HepG2 (cell line): Measurements from ENCODE around the gene DYDC2. TPM values are rescaled to one million over a fixed set of nuclear protein-coding genes. Genes with fewer than 3 reads are reported as not detected.

Source experiments
- ATAC-seq: fragments of 200-7000 bp; cut with Tn5 transposase; 3 replicates; pipeline ENCODE4 v1.9.1; 2020; ENCODE audit warnings: mild to moderate bottlenecking, moderate library complexity
- BruUV-seq: library from RNA; stranded (reverse); fragments of 400-500 nt; replicated peaks from 2 replicates; lab custom pipeline; 2021; lab: Mats Ljungman, UMichigan
- CTCF ChIA-PET: fragments of 300-600 bp; formaldehyde crosslinking; extraction: SDS; loops from one replicate; lab custom pipeline; 2021; ENCODE audit warnings: low total read pairs, inconsistent platforms, low intra/inter-chr PET ratio; lab: Yijun Ruan, JAX
- POLR2A ChIA-PET: fragments of 350-600 bp; sonication (Branson Sonifier 250); formaldehyde crosslinking; loops from one replicate; lab custom pipeline; 2020; ENCODE audit warnings: antibody characterized with exemption, inconsistent platforms; lab: Yijun Ruan, JAX
- DNase-seq: peaks from one replicate; pipeline ENCODE4 v3.0.0-alpha.2; 2015; ENCODE audit warnings: low spot score
- FAIRE-seq: peaks from 3 replicates; lab custom pipeline; 2011; peaks lifted over from hg19 to GRCh38; lab: Jason Lieb, UNC
- H2AFZ ChIP-seq: one replicate; pipeline ENCODE4 v1.6.1; 2011; ENCODE audit warnings: low read length, inconsistent platforms
- H3K27ac ChIP-seq: fragments of 300-600 bp; 3 replicates; pipeline ENCODE4 v1.8.0; 2011; ENCODE audit warnings: mixed run types, mild to moderate bottlenecking, mixed read lengths, low read length, inconsistent platforms; ENCODE audit not compliant: insufficient read depth; ENCODE audit errors: extremely low read length
- H3K27me3 ChIP-seq, 2 experiments: fragments of 200-600 bp in 1 of 2; 2 replicates in 1 of 2; 3 replicates in 1 of 2; pipeline versions ENCODE4 v1.6.0 to v1.8.0; 2011; ENCODE audit warnings: low read length in 2 of 2, mild to moderate bottlenecking in 2 of 2, moderate library complexity in 2 of 2, inconsistent platforms in 1 of 2; ENCODE audit not compliant: insufficient read depth in 2 of 2, control insufficient read depth in 1 of 2
- H3K36me3 ChIP-seq, 2 experiments: fragments of 200-600 bp in 1 of 2; replicated peaks in 1 of 2; 2 replicates in 1 of 2; 3 replicates in 1 of 2; pipeline versions ENCODE4 v1.5.1 to v1.8.0; 2011; ENCODE audit warnings: low read length in 2 of 2, inconsistent platforms in 1 of 2; ENCODE audit not compliant: insufficient read depth in 2 of 2, control insufficient read depth in 1 of 2
- H3K4me1 ChIP-seq: 2 replicates; pipeline ENCODE4 v1.5.1; 2012; ENCODE audit warnings: low read length, inconsistent platforms; ENCODE audit not compliant: insufficient read depth
- H3K4me2 ChIP-seq: 2 replicates; pipeline ENCODE4 v1.6.0; 2011; ENCODE audit warnings: low read depth, low read length, inconsistent platforms
- H3K4me3 ChIP-seq, 3 experiments: fragments of 200-600 bp in 1 of 3; sonication (generic), shearing (Covaris generic) in 1 of 3; replicated peaks in 1 of 3; 2 replicates each; pipeline ENCODE4 v1.5.1; 2011 to 2016; ENCODE audit warnings: low read length in 3 of 3, inconsistent platforms in 2 of 3, low read depth in 2 of 3, mild to moderate bottlenecking in 2 of 3, control low read depth in 1 of 3, mixed read lengths in 1 of 3; ENCODE audit not compliant: insufficient read depth in 1 of 3
- H3K79me2 ChIP-seq: one replicate; pipeline ENCODE4 v1.6.1; 2011; ENCODE audit warnings: low read length, inconsistent platforms; ENCODE audit not compliant: insufficient read depth
- H3K9ac ChIP-seq: 2 replicates; pipeline ENCODE4 v1.6.0; 2011; ENCODE audit warnings: mild to moderate bottlenecking, low read depth, low read length, inconsistent platforms; ENCODE audit not compliant: insufficient read depth
- H3K9me3 ChIP-seq: 2 replicates; pipeline ENCODE4 v1.5.1; 2012; ENCODE audit warnings: mild to moderate bottlenecking, low read length
- H4K20me1 ChIP-seq: 2 replicates; pipeline ENCODE4 v1.6.0; 2011; ENCODE audit warnings: inconsistent platforms, mild to moderate bottlenecking, low read length, moderate library complexity; ENCODE audit not compliant: insufficient read depth
- CENPT ChIP-seq: sonication (generic); formaldehyde crosslinking; IDR thresholded peaks from 2 replicates; pipeline ENCODE4 v1.8.0; 2022; ENCODE audit warnings: low read depth, mild to moderate bottlenecking, moderate library complexity, missing genetic modification reagents
- JUND ChIP-seq: sonication (generic); formaldehyde crosslinking; IDR thresholded peaks from 2 replicates; pipeline ENCODE4 v1.8.0; 2022; ENCODE audit warnings: mild to moderate bottlenecking, missing genetic modification reagents
- ZBTB3 ChIP-seq: sonication (generic); formaldehyde crosslinking; IDR thresholded peaks from 2 replicates; pipeline ENCODE4 v1.4.0; 2020; ENCODE audit warnings: low read depth, mild to moderate bottlenecking, moderate library complexity, missing genetic modification reagents, borderline replicate concordance
- ZFP82 ChIP-seq: sonication (generic); formaldehyde crosslinking; IDR thresholded peaks from 2 replicates; pipeline ENCODE4 v1.5.1; 2020; ENCODE audit warnings: mild to moderate bottlenecking, missing genetic modification reagents, borderline replicate concordance
- ZNF34 ChIP-seq: sonication (generic); formaldehyde crosslinking; IDR thresholded peaks from 2 replicates; pipeline ENCODE4 v1.4.0; 2020; ENCODE audit warnings: mild to moderate bottlenecking, missing genetic modification reagents, borderline replicate concordance
- ZNF556 ChIP-seq: sonication (generic); formaldehyde crosslinking; IDR thresholded peaks from 2 replicates; pipeline ENCODE4 v1.4.0; 2020; ENCODE audit warnings: mild to moderate bottlenecking, missing genetic modification reagents, borderline replicate concordance
- ZNF883 ChIP-seq: sonication (generic); formaldehyde crosslinking; IDR thresholded peaks from 2 replicates; pipeline ENCODE4 v1.5.1; 2020; ENCODE audit warnings: mild to moderate bottlenecking, missing genetic modification reagents; ENCODE audit errors: not compliant biosample characterization
- WGBS: methylation state at CpG from one replicate; pipeline ENCODE4 v1.1.6; 2017; ENCODE audit warnings: low lambda C conversion rate; 5-methylcytosine and 5-hydroxymethylcytosine counted together
- in situ Hi-C: cut with HindIII; loops from 2 replicates; pipeline ENCODE4 v1.10.0; 2017; ENCODE audit warnings: low pct_unique_long_range_greater_than_20kb; ENCODE audit not compliant: extremely low pct_ligation_motif_present
- intact Hi-C: fragments of 100-400 bp; cut with micrococcal nuclease; formaldehyde crosslinking; loops from one replicate; pipeline ENCODE4 v1.10.0; 2022; ENCODE audit not compliant: unreplicated experiment
- polyA plus RNA-seq, 8 experiments: library from polyadenylated mRNA; depleted of rRNA in 3 of 8; stranded (reverse) in 7 of 8; unstranded in 1 of 8; fragments of >200 nt; fragmentation: Illumina TruSeq in 4 of 8; extraction: Trizol in 4 of 8; gene quantifications; 2 replicates each; pipeline versions ENCODE4 v1.2.1 to v1.2.3, GENCODE V29; 2011 to 2016; ENCODE audit warnings: low read depth in 4 of 8, missing spikeins in 1 of 8, mixed read lengths in 1 of 8; ENCODE audit not compliant: insufficient read depth in 1 of 8
- total RNA-seq, 5 experiments: library from RNA; depleted of rRNA; stranded (reverse); fragments of >200 nt; fragmentation: Illumina TruSeq; extraction: Trizol; gene quantifications; 2 replicates each; pipeline ENCODE4 v1.2.3, GENCODE V29; 2016; ENCODE audit warnings: low read depth in 1 of 5
- TF ChIP-seq, protein P1 (sequence below), 2 experiments: sonication (generic) in 1 of 2; formaldehyde crosslinking in 1 of 2; IDR thresholded peaks; 2 replicates each; pipeline versions ENCODE4 v1.4.0 to v1.6.1; 2016 to 2020; ENCODE audit warnings: borderline replicate concordance in 1 of 2, low read depth in 1 of 2, mild to moderate bottlenecking in 1 of 2, missing genetic modification reagents in 1 of 2
- TF ChIP-seq, protein P2 (sequence below): sonication (generic); formaldehyde crosslinking; IDR thresholded peaks from 2 replicates; pipeline ENCODE4 v1.5.0; 2020; ENCODE audit warnings: mild to moderate bottlenecking, low read depth, missing genetic modification reagents, borderline replicate concordance
- TF ChIP-seq, protein P3 (sequence below): sonication (generic); formaldehyde crosslinking; IDR thresholded peaks from 2 replicates; pipeline ENCODE4 v1.4.0; 2020; ENCODE audit warnings: missing genetic modification reagents

DYDC2 gene
- total and polyA plus RNA-seq, 2 of the 13 experiments (the other 11 are each of a cell fraction or from before 2014, with no cell fraction given) = 0.98 to 2.3 TPM

DNA sequence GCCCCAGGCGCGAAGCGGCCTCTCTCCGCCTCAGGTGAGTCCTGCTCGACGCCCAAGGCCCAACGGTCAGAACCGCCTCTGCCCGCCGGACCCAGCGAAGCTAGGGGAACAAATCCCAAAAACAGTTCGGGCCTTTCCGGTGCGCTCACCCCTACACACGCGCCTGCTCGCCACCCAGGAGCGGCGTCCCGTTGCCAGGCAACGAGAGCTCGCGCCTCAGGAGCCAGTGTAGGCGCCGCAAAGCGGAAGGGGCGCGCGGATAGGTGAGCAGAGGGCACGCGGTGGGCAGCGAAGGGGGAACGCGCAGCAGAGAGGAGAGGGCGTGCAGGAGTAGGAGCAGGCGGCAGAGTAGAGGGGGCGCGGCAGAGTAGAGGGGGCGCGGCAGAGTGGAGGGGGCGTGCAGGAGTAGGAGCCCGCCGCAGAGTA, at the start of gene DYDC2, which contains the start of gene DYDC1 (continued):
- TF ChIP-seq ZBTB3 (CRISPR knock-in tag) (no peak), ZNF34 (CRISPR knock-in tag) (no peak), JUND (CRISPR knock-in tag) (no peak)
- TF ChIP-seq, all 625 proteins: peak for 0

DNA sequence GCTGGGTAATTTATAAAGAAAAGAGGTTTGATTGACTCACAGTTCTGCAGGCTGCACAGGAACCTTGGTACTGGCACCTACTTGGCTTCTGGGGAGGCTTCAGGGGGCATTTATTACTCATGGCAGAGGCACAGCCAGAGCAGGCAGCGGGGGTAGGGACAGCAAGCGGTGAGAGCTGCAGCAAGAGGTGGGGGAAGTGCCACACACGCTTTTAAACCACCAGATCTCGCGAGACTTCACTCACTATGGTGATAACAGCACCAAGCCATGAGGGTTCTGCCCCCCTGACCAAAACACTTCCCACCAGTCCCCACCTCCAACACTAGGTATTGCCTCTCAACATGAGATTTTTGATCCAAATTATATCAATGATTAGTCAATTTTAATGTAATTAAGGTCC, 43.1 kb upstream of the DYDC2 start:
- H4K20me1 ChIP-seq = no peaks in the 10 kb centered on the region
- WGBS = 68% methylated on average over 5 of the region's 5 CpGs
- no peaks in the 10 kb centered on the region for H3K36me3 ChIP-seq
- CTCF ChIA-PET = no interaction called here
- H3K27me3 ChIP-seq = no peaks in the 10 kb centered on the region
- TF ChIP-seq, protein P1, sequence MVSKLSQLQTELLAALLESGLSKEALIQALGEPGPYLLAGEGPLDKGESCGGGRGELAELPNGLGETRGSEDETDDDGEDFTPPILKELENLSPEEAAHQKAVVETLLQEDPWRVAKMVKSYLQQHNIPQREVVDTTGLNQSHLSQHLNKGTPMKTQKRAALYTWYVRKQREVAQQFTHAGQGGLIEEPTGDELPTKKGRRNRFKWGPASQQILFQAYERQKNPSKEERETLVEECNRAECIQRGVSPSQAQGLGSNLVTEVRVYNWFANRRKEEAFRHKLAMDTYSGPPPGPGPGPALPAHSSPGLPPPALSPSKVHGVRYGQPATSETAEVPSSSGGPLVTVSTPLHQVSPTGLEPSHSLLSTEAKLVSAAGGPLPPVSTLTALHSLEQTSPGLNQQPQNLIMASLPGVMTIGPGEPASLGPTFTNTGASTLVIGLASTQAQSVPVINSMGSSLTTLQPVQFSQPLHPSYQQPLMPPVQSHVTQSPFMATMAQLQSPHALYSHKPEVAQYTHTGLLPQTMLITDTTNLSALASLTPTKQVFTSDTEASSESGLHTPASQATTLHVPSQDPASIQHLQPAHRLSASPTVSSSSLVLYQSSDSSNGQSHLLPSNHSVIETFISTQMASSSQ (IDR thresholded peaks at IDR 0.05; ENCODE audit: low read depth) = no peak
- TF ChIP-seq, protein P1 (CRISPR knock-in tag; IDR thresholded peaks at IDR 0.05; ENCODE audit: borderline replicate concordance) = no peak
- TF ChIP-seq ZFP82 (CRISPR knock-in tag) (no peak), CENPT (no peak), ZNF883 (no peak), ZNF556 (no peak)
- TF ChIP-seq, protein P2, sequence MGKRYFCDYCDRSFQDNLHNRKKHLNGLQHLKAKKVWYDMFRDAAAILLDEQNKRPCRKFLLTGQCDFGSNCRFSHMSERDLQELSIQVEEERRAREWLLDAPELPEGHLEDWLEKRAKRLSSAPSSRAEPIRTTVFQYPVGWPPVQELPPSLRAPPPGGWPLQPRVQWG (CRISPR knock-in tag) = no peak
- TF ChIP-seq, protein P3, sequence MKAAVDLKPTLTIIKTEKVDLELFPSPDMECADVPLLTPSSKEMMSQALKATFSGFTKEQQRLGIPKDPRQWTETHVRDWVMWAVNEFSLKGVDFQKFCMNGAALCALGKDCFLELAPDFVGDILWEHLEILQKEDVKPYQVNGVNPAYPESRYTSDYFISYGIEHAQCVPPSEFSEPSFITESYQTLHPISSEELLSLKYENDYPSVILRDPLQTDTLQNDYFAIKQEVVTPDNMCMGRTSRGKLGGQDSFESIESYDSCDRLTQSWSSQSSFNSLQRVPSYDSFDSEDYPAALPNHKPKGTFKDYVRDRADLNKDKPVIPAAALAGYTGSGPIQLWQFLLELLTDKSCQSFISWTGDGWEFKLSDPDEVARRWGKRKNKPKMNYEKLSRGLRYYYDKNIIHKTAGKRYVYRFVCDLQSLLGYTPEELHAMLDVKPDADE (CRISPR knock-in tag) = no peak
- intact Hi-C loops = no loop called here
- in situ Hi-C loops = no loop called here
- H3K9ac ChIP-seq = no peak overlapping the region
- POLR2A ChIA-PET = no interaction called here
- no peak for ATAC-seq
- no peaks in the 10 kb centered on the region for H3K79me2 ChIP-seq
- no peak overlapping the region for H3K4me2 ChIP-seq
- H2AFZ ChIP-seq = no peak overlapping the region
- no peaks in the 10 kb centered on the region for H3K9me3 ChIP-seq
- DNase-seq = no peak
- H3K4me3 ChIP-seq = no peak overlapping the region
- no TSS peak for BruUV-seq
- H3K4me1 ChIP-seq = no peaks in the 10 kb centered on the region
- FAIRE-seq = no peak
- H3K27ac ChIP-seq = no peak overlapping the region
